Measurements from ENCODE around the gene TMEM255A.

Gene TMEM255A

DNA sequence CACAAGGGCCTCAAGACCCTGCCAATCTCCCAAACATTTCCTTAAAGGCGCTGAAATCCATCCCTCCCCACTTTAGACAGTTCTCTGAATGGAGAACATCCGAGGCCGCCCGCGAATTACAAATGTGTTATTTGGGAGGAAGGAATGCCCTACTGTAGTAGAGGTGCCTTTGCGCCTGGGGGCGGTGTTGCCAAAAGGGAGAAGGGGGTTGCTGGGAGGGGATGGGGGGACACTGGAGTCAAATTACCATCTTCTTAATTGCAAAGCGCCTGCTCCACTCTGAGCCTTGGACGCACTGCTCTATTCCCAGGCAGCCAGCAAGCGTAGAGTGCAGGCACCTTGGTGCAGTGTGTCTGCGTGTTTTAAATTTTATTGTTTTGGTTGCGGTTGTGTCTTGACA lies 2.7 kb downstream of the TMEM255A start:
- DNase-seq (ENCODE audit: low spot score): no peak

DNA sequence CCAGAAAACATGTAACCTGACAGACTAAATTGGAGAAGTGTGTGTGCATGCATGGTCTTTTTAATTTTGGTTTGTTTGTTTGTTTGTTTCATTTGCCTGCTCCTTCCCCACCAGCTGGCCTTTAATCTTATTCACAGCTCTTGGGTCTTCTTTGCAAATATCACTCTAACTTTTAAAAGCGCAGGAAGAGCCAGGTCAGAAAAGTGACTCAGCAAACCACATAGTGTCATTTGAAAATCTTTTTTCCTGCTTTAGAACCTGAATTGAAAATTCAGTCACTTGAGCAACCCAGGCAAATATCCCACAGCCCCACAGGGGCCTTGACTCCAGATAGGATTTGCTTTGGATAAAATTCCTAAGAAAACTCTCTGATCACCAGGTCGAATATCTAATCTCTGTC lies 4.6 kb downstream of the TMEM255A start:
- DNase-seq (ENCODE audit: low spot score): no peak

DNA sequence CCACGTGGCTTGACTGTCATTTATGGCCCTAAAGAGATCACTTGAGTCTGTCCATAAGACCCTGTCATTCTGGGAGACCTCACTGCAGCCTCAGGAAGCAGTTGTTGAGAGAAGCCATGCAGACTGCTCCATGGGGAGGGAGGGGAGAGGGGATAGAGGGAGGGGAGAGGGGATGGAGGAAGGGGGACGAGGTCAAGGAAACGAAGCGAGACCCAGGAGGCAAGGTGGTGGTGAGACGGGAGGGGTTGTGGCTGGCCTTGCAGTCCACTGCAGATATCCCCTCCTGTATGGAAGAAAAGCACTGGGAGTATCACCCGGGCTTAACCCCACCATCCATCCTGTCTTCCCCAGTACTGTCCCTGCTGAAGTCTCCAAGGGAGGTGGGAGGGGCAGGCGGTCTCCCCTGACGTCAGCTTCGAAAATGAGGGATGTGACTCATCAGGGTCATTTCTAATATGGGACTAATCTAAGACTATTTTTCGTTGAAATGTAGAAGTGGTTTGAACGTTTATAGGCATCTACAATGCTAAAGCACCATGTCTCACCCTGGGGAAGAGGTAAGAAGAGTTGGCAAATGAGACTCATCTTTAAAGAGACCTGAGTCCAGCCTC lies 5.6 kb downstream of the TMEM255A start:
- no peak for DNase-seq (ENCODE audit: low spot score)

DNA sequence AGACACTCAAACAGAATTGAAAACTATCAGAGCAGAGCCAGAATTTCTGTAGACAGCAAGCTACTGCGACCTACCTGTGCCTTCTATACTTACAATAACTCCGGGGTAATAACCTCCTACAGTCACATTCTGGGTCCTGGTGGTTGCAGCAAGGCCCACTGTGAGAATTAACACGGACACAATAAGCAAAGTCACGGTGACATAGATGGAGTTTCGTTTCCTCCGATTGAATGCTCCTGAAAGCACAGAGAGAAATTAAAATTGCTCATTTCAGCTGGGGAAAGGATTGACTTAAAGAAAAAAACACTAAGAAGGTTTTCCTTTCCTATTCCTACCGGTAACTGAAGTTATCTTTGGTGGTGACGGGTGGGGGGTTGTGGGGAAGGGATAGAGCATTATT lies 7.0 kb downstream of the TMEM255A start:
- DNase-seq (ENCODE audit: low spot score): no peak

DNA sequence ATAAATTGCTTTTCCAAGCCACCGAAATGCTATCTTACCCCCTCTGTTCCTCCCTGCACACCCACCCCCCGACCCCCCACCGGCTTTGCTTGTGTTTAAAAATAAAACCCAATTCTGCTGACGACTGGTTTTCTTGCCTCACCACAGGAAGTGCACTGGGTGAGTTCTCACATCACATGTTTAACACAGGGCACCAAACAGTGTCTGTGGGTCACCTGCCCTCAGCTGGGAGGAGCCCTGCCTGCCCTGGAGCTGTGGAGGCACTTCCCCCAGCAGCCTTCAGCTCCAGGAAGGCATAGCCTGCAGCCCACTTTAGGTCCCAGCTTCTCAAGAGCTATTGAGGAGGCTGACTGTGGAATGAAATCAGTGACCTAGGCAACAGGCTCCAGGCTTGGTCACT lies 8.8 kb downstream of the TMEM255A start:
- no peak for DNase-seq (ENCODE audit: low spot score)

DNA sequence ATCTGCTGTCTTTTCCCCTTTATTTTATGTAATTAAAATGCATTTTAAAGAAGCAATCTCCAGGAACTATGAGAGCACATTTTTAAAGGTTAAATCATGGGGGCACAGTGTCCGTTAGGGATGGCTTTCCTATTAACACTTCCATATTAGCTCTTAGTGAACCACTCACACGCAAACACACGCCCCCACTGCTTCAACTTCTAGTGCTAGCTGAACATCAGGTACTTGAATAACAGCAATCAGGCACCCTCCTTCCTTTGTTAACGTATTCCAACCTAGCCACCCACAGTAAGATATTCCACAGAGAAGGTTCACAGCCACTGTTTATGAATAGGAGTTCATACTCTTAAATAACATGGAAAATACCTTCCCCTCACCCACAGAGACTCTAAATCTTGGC lies 9.3 kb downstream of the TMEM255A start:
- no peak for DNase-seq (ENCODE audit: low spot score)

DNA sequence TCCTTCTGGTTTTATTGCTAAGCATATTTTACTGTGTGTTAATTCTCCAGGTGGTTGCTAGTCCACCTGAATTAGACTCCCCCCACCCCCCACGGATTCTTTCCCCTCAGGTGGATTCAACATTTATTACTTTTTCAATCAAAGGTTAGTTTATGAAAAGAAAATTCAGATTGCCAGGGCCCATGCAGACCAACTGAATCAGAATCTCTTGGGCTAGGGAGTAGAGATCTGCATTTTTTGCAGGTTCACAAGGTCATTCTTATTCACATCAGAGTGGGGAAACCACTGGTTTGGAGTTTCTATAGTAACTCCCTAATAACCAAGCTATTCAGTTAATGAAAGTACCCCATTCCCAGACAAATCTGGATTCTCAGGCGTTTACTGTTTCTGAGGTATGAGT lies 9.8 kb downstream of the TMEM255A start:
- no peak for DNase-seq (ENCODE audit: low spot score)

DNA sequence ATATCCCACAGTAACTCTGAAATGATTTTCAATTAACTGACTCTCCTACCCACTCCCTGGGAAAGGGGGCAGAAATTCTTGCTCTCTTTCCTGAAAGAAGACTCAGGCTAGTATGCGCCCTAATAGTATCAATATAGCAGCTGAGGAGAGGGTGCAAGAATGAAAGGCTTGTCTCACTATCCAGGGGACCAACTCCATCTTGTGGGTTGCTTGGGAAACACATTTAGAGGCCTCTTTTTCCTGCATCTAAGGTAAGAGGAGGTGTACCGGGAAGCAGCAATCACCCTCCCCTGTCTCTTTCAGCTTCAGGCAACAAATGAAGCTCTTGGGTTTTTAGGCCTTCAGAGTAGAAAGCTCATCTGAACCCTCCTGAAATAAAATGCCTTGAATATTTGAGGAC lies 11.3 kb downstream of the TMEM255A start:
- no peak for DNase-seq (ENCODE audit: low spot score)

DNA sequence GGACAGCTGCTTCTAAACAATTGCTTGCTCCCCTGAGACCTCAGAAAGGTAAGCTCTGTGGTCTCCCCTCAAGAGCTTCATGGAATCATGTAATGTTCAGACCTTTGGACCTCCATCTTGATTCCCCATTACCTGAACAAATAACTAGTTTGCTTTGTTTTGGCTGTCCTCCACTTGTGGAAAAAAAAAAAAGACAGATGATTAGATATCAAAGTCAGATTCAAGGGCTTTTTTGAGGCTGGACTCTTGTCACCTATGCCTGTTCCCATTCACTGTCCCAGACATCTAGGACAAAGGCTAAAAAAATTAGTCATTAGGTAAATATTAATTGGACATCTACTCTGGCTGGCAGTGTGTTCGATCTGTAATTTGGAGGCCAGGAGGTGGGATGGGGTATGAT lies 13.3 kb downstream of the TMEM255A start:
- DNase-seq (ENCODE audit: low spot score): no peak

DNA sequence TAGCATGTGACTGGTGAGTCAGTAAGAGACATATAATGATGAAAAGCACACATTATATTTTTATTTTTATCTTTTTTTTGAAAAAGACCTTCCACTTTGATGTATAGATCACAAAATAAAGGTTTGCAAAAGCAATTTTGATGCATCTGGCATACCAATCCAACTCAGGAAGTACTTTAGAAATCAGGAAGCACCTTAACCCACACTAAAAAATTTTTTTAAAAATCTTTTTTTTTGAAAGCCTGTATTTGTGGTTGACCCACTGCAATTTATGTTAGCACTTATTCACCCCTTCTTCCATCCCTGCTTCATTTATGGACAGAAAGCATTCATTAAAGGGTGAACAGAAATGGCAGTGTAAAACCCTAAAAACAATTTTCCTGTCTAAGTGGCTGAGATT lies 16.6 kb downstream of the TMEM255A start:
- DNase-seq (ENCODE audit: low spot score): no peak

DNA sequence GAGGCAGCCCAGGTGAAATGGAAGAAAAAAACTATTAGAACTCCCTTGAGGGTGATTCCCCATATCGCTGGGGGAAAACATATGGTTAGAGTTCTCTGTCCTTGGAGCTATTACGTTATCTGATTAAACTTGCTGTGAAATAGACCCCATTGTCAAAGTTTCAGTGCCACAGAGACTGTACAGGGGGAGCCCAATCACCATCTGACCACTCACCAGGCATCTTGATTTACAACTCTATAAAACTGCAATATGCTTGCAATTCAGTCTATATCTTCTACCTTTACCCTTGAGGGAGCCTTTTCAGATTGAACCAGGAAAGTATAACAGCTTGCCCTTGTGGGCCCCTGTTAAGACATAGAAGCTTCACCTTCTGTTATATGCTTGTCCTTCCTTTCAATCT lies 18.2 kb downstream of the TMEM255A start:
- no peak for DNase-seq (ENCODE audit: low spot score)

DNA sequence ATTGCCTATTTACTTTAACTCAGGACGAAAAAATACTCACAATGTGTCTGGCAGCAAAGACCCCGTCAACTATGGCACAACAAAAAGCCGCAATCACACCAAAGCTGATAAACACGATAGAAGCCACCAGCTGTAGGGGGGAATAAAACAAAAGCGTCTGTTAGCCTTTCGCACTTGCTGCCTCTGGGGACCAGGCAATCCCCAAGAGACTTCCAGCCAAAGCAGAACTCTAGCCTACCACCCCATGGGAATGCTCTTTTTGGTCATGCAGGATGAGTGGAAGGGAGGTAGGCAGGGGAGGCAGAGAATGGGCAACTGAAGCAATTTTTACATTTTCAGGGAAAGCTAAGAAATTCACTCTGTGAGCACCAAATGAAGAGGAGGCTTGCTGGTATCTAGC lies 20.1 kb downstream of the TMEM255A start:
- DNase-seq (ENCODE audit: low spot score): no peak

DNA sequence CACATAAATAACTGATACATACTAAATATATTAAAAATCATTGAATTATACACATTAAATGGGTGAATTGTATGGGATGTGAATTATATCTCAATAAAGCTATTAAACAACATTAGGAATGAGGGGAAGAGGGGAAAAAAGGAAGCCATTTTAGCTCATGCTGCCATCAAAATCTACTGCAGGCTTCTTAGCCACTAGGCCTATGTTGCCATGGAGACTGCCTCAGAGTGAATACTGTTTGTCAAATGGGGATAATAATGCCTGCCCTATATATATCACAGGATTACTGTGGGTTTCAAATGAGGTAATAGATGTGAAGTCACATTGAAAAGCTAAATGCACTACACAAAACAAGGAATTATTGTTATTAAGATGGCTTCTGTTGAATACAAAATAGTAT lies 21.2 kb downstream of the TMEM255A start:
- no peak for DNase-seq (ENCODE audit: low spot score)

DNA sequence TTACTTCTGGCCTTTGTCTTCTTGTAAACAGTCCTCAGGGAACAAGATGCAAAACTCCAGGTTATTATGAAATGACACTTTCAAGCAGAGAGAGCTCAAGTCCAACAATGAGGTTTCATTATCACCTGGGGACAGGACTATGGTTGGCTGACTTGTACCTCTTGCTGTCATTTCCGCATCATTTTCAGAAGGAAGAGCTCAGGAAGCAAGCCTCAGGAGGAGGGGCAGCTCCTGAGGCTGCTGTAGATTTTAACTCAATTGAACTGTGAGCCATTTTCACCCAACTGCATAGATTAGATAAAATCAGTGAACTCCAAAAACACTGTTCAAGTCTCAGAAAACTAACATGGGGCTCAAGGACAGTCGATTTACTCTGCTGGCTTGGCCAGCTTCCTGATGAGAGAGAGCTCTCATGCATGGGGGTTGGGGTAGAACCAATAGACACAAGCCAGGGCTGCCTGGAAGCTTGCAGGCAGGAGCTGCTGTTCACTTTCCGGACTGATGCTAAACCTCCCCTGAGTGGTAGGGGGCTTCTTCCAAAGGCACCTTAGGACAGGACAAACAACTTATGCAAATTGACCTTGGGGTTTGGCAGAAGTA lies 23.6 kb downstream of the TMEM255A start:
- DNase-seq (ENCODE audit: low spot score): no peak

DNA sequence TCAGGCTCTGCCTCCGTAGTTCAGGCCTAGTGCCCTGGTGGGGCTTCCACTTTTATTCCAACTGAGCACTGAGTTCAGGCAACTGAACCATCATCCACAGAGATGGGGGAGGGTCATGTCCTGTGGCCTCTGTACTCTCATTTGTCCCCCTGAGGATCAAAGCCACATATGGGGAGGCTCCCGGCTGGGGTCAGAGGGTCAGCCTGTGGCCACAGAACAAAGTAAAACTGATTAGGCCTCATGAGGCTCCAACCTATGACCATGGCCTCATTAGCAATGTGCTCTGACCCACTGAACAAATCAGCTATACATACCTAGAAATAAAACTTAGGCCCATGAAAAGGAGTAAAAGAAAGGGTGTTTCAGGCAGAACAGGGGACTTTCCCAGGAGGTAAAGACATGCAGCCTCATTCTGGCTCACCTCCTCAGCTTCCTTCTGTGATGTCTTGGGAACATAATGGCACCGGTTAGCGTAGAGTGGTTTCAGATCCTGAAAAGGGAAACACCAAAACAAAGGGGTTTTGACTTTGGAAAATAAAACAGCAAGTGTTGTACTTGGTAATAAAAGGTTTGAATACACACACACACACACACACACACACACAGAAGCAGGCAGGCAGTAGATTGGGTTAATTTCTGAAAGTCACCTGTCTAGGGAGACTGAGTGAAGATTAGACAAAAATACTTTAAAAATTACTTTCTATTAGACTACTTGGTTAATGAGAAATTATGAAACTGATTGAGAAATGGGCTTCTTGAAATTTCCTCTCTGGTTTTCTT lies 24.3 kb downstream of the TMEM255A start:
- no peak for DNase-seq (ENCODE audit: low spot score)

DNA sequence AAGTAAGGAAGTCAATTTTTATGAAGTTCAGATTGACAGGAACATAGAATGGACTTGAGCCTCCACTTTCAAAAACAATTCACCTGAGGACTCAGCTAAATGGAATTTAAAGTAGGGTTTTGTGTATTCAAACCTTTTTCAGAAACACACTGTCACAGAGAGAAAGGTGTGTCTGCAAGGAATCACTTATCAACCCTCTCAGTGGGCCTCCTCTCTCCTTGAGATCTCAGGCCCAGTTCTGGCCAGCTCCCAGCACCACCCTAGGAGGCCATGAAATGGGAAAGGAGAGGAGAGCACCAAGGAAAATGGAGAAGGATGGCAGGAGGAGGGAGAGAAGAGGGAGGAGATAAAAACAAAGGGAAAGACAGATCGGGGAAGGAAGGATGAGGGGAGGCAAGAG lies 28.6 kb downstream of the TMEM255A start:
- no peak for DNase-seq (ENCODE audit: low spot score)

DNA sequence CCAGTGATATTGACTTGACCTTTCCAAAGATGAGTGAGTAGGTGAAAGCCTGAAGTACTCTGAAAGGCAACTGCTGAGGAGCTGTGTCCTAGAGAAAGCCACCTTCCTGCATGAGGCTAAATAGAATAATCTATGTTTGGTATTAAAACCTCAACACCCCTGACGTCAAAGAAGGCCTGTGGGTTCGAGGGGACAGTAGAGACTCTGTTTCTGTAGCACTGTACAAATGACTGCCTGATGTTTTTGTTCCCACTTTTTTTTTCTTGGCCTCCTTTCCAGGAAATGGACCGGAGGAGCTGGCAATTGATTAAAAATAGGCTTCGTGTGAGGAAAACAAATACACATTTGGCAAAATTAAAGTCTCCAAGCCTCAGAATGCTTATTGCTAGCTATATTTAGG lies 29.5 kb downstream of the TMEM255A start:
- no peak for DNase-seq (ENCODE audit: low spot score)

DNA sequence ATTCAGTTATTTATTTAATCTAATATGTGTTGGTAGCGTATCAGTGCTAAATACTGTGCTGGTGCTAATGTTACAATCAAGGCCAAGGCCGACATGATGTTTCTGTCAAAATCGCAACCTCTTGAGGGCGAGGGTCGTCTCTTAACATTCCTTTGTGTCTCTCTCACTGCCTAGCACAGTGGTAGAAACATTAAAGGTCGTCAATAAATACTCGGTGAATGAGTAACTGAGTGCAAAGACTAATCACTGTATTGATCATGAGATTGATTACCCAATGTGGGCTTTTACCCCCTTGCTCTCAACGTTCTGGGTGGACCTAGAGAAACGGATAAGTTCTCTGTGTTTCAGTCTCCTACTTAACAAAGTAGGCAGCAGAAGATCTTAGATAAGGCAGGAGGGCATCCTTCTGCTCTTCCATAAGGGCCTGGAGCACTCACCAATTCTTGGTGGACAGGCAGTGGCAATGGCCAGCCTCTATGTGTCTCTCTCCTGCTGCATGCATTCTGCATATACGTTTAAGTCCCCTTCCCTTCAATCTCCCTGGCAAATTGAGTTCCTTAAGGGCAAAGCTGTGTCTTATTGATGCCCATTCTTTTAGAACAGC lies 30.1 kb downstream of the TMEM255A start:
- DNase-seq (ENCODE audit: low spot score): no peak

DNA sequence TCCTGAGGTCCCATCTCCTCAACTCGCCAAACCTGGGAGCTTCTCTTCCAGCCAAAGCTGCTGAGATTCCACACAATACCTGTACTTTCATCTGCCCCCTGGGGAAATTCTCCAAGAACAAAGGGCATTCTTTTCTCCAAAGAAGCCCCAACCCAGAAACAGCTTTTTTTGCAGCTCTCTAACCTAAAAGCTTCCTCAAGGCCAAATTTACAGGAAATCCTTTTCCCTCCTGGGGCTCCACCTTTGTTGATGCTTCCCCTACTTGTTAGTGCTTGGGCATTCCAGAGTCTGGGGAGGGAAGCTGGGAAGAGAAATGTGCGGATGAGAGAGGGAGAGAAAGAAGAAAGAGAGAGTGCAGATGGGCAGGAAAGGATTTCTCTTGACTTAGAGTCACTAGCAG lies 36.3 kb downstream of the TMEM255A start:
- DNase-seq (ENCODE audit: low spot score): no peak

DNA sequence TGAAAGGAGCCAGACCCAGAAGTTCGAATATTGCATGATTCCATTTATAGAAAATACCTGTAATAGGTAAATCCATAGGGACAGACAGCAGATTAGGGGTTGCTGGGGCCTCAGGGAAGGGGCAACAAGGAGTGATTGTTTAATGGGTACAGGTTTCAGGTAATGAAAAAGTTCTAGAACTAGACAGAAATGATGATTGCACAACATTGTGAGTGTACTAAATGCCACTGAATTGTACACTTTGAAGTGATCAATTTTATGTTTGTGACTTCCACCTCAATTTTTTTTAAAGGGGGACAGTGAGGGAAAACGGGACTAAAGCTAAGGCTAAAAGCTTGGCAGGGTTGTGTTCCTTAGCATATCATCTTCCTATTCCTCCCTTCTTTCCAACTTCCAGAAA lies 37.1 kb downstream of the TMEM255A start:
- DNase-seq (ENCODE audit: low spot score): no peak

DNA sequence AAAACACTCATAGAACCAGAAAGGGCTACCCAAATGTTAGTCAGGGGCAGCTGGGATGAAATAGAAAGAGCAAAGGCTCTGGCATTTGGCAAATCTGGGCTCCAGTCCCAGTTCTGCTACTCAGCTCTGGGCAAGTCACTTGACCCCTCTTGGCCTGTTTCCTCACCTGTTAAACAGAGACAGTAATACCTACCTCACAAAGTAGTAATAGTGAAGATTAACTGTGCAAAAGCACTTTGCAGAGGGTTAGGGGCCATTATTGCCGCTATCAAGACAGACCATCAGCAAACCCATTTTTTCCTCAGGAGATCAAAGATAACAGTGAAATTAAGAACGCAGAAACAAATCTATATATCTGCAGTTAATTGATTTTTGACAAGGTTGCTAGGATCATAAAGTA lies 40.0 kb downstream of the TMEM255A start:
- DNase-seq (ENCODE audit: low spot score): no peak

DNA sequence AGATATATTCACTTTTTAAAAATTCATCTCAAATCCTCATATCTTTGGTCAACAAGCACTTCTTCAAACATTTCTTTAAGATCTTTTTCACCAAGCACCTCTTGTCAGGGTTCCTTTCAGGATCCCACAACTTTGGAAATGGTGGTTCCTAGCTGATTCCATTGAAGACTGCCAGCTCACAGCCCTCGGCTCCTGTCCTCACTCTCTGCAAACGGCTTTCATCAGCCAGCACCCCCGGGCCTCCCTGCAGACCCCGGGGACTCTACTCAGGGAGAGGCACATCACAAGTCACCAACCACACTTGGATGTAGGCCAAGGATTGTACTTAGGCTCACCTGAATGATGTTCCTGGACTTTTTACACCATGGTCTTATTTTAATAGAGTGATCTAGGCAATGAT lies 40.7 kb downstream of the TMEM255A start:
- no peak for DNase-seq (ENCODE audit: low spot score)

DNA sequence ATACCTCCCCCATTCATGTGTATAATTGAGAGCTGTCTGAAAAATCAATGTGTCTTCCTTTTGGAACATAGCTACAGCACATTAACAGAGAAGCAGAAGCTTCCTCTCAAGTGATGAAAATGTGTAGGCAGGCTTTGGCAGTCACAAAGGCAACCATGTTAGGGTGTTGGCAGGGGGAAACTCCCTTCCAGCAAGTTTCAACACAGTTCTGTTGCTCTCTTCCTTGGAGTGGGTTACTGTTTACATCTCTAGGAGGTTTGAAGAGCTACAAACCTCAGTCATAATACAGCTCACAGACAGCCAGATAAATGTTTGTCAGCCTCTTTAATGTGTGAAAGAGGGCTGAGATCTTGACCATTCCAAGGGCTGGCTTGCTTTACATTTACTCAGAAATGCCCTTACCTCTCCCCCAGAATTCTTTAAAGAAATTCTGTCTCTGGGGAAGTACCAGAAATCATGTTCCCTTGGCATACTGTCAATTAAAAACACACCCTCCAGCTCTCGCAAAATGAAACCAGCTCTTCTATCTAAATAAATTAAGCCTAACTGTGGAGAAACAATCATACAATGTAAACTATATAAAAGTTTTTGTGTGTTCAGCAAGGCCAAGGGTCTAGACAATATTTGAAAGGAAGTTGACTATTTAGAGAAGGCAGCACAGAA lies 41.8 kb downstream of the TMEM255A start:
- no peak for DNase-seq (ENCODE audit: low spot score)

Data from hepatic stellate cell (primary cell).